NCI-H774 (cell line): Measurements from ENCODE around the gene POU2AF2.
"Not testable (repeated sequence)": the region's sequence is repeated elsewhere in the genome, so short reads cannot be mapped to it uniquely, and the experiment has no call there.

ENCODE experiments used
- DNase-seq: peaks from one replicate; lab custom pipeline; 2025; lab: John Stamatoyannopoulos, UW

POU2AF2 gene, protein sequence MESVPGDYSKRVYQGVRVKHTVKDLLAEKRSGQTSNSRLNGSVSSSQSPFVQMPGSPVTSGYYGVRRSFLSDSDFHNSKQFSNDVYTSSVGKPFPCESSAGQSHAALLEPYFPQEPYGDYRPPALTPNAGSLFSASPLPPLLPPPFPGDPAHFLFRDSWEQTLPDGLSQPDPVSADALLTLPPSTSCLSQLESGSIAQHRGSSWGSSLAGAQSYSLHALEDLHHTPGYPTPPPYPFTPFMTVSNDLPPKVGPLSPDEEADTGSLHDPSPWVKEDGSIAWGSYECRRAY

DNA sequence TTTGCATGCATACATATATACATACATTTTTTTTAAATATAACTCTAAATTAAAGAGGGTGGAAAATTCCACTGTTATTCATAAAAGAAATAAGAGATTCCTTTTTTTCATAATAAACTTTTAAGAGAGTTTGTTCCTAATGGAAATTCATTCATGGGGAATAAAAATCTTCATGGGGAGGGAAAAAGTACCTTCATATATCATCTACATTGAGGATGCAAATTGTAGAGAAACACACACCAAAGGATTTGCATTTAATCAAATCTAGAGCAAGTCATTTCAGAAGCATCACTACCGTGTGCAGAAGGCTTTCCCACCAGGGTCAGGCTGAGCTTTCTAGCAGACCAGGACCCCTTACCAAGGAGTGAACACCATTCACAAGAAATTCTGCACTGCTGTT lies at the start of gene POU2AF2:
Gene POU2AF2, plus strand, starts transcription at position 301 of the 400 bp plus-strand sequence. CDS start 129 bp downstream, outside the sequence.
- DNase-seq = no peak

DNA sequence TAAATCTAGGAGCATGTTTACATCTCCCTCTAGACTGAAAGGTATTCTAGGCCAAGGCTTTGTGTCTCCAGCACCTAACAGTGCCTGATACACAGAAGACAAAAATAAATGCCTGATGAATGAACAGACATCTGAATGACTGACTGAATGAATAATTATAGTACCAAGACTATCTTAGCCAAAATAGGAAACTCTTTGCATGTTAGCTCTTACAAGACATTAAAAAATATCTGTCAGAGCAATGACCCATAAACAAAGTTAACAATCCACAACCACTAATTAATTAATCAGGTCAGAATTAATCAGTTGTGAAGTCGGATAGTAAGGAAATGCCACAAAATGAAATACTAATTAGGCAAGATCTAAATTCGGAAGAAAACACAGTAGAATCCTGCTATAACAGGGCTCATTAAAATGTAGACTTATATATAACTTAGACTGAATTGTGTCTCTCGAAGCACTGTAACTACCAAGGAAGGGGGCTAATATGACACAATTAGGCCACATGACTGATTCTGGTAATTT lies 45.5 kb upstream of the POU2AF2 start:
- DNase-seq = no peak

DNA sequence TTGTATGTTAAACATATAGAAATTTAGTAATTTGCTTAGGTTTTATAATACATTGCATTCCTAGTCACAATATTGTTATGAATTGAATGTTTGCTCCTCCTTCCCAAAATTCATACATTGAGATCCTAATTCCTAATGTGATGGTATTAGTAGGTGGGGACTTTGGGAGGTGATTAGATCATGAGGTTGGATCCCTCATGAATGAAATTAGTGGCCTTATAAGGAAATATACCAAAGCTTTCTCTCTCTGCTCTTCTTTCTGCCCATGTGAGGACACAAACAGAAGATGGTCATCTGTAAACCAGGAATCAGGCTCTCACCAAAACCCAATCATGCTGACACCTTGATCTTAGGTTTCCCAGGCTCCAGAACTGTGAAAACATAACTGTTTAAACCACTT lies 41.3 kb upstream of the POU2AF2 start:
- no peak for DNase-seq

DNA sequence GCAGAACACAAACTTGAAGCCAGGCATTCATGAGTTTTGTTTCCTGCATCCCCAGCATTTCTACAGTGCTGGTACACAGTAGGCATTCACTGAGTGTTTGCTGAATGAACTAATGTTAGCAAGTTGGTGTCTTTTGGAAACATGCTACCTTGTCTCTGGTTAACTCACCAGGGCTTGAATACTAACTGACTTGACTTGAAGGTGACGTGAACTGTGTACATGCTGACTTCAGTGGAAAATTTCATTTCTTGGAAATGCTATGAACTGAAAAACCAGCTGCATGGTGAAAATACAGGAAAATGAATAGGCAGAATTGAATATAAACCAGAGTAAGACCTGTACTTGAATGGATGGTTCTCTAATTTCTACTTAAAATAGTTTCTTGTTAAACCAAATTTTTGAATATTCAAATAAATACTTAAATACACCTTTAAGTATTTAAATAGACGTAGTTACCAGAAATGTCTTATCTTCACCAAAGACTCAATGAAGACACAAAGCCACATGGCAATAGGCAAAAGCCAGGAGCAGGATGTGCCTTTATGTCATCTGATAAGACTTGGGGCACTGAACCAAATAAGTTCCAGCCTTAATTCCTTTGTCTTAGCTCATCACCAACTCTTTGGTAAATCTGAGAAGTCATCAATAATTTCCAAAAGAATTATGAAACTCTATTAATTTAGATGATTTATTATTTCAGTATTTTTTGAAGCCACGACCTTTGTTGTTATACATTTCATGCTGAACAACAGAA lies 39.7 kb upstream of the POU2AF2 start:
- no peak for DNase-seq

DNA sequence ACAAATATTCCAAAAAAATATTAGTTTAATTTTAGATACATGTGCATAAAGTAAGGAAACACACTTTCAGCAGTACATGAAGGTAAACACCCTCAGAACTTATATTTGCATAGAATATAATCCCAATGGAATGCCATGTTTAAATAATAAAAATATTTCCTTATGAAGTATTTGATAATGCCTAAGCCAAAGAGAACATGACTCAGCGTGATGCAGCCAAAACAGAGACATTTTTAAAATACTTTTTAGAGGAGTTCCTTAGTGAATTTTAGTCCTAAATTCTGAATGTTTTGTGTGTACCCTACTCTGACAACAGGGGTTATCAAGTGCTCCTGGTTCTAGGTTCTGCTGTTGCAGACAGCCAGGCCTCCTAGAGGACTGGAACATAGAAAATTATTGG lies 39.1 kb upstream of the POU2AF2 start:
- no peak for DNase-seq

DNA sequence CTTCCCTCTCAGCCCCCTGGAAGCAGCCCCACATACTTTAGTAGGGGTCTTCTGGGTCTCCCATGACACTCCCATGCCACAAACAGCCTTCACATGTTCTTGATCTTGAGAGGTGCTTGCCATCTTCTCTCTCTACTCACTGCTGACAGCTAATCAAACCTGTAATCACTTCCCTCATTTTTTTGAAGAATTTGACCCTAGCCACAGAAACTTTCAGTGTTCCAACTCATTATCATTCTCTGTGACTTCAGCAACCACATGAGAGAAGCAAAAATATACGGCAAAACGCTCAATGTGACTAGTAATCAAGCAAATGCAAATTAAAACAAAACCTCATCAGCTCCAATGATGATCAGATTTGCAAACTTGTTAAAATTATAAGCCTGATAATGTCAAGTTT lies 38.3 kb upstream of the POU2AF2 start:
- no peak for DNase-seq

DNA sequence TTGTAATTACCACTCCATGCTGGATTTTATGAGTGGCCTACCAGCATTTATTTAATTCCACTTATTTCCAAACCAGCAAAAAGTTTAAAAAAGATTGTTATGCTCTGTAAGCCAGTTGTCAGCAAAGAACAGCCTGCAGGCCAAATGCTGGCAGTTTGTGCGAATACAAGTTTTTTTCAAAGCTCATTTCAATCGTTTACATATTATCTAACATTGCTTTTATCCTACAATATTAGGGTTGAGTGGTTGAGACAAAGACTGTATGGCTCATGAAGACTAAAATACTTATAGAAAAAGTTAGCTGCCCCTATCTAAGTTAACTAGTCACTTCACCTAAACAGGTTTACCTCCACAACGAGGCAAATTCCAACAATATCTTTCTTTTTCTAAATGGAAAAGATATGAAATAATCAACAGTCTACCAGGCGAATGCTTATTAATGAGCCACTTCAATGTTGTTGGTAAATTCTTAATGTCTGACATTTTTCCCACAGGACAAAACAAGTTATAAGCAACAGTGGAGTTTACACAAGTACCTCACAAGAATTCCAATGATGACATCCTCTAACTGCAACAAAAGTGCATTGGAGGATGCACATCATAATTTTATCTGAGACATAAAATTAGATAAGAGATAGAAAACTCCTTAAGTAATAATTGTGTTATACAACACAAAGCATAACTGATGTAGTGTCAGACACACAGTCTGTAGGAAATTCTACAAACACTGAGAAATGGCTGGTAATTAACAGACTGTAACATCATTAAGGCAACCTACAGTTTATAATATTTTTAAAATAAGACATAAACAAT lies 35.8 kb upstream of the POU2AF2 start:
- no peak for DNase-seq

DNA sequence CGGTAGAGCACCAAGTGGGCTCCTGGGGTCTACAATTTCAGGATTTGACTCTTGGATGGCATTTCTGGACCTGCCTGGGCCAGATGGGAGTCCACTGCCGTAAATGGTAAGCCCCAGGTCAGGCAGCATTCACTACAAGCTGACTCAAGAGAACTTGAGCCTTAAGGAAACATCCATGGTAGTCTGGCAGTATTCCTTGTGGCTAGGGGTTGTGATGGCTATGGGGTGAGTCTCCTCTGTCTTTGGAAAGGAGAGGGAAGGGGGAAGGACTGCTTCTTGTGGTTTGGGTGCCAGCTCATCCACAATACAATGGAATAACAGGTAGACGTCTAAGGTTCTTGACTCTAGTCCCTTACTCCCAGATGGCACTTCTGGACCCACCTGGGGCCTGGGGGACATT lies 32.3 kb upstream of the POU2AF2 start:
- DNase-seq = no peak

DNA sequence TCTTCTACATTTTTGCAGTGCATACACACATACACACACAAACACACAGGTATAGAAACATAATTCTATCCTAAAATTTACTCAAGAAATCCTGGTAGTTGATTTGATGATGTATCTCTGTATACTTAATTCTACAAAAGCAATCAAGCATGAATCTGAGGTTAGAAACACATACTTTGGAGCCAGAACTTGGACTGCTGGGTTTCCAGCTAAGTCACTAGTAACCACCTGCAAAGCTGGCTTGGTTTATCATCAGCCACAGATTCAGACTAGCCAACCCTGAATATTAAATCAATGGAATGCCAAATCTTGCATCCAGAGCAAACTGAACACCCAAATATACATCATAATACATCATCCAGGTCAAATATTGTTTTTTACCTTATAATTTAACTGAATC lies 24.8 kb upstream of the POU2AF2 start:
- DNase-seq = no peak

DNA sequence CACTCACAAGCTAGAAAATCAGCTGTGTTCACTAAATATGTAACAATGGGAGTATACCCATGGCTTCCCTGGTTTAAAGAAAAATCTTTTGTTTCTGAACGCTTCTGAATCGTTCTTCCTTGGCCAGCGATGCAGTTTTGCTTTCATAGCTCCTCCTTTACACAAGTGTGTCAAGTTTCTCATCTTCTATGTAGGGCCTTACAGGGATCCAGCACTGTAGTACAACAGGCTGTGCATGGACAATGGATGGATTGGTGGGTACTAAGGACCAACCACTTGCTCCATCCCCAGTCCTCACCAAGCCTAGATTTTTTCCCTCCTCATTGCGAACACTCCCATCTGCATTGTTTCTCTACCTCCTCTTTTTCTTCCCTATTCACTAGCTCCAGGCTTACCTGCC lies 24.3 kb upstream of the POU2AF2 start:
- no peak for DNase-seq

DNA sequence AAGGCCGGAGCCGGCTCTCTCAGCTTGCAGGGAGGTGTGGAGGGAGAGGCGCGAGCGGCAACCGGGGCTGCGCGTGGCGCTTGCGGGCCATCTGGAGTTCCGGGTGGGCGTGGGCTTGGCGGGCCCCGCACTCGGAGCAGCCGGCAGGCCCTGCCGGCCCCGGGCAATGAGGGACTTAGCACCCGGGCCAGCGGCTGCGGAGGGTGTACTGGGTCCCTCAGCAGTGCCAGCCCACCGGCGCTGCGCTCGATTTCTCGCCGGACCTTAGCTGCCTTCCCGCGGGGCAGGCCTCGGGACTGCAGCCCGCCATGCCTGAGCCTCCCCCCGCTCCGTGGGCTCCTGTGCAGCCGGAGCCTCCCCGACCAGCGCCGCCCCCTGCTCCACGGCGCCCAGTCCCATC lies 23.6 kb upstream of the POU2AF2 start:
- not testable (repeated sequence) for DNase-seq

DNA sequence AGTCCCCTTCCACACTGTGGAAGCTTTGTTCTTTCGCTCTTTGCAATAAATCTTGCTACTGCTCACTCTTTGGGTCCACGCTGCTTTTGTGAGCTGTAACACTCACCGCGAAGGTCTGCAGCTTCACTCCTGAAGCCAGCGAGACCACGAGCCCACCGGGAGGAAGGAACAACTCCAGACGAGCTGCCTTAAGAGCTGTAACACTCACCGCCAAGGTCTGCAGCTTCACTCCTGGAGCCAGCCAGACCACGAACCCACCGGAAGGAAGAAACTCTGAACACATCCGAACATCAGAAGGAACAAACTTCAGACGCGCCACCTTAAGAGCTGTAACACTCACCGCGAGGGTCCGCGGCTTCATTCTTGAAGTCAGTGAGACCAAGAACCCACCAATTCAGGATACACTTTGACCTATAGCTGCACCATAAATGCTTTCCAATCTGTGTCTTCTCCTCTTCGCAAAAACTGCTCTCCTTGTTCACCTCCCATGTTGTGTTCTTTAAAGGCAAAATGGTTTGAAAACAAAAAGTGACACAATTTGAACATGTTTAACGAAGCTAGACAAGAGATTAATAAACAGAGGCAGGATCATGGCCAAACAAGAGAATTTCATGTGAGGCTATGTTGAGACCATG lies 22.6 kb upstream of the POU2AF2 start:
- DNase-seq = not testable (repeated sequence)

DNA sequence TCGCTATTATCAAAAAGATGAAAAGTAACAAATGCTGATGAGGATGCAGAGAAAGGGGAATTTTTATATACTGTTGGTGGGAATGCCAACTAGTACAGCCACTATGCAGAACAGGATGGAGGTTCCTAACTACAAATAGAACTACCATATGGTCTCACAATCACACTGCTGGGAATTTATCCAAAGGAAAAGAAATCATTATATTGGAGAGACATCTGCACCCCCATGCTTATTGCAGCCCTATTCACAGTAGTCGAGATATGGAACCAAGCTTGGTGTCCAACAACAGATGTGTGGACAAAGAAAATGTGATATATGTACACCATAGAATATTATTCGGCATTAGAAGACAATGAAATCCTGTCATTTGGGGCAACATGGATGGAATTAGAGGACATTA lies 19.6 kb upstream of the POU2AF2 start:
- DNase-seq = no peak

DNA sequence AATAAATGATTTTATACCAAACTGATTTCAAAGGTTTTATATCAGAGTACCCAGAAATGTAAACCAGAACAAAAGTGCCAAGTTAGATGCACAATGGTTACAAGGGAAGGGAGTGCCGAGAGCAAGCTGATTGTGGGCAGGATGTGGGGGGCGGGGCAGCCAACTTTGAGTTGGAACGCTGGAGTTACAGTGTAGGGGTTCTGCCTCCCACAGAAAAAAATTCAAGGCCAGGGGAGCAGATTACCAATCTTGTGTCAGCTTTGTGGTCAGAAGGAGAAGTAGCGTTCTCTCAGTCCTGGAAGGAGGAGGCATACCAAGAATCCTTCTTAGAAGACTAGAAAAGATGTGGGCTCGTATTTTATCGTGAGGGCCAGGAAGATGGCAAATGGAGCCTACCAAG lies 15.9 kb upstream of the POU2AF2 start:
- no peak for DNase-seq

DNA sequence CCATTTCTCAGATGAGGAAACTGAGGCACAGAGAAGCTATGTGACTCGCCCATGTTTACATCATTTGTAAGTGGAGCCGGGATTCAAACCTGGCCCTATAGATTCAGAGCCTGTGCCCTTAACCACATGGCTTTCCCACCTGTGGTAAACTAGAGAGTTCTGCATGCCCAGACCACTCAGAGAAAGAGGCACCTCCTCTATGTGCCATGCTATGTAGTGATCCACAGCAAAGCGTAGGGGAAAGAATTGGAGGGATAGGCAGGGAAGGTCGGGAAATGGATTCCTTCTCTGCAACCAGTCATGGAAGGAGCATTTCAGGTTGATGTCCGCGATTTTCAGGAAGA lies 15.4 kb upstream of the POU2AF2 start:
- no peak for DNase-seq

DNA sequence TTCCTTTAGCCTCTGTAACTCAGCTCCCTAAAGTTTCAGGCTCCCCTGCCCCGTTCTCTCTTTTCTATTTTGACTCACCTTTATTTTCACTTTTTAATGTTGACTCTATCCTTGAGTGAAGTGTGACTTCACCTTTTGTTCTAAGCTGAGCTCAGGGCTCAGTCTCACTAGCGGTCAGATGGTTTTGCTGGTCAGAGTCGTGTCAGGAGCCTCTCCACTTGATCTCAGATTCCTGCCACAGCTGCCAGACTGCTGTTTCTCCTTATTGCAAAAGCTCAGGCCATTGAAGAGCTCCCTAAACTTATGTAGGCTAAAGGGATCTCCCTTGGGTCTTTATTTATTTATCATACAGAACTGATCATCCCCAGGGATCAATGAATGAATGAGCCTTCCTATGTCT lies 13.7 kb upstream of the POU2AF2 start:
- DNase-seq = no peak

DNA sequence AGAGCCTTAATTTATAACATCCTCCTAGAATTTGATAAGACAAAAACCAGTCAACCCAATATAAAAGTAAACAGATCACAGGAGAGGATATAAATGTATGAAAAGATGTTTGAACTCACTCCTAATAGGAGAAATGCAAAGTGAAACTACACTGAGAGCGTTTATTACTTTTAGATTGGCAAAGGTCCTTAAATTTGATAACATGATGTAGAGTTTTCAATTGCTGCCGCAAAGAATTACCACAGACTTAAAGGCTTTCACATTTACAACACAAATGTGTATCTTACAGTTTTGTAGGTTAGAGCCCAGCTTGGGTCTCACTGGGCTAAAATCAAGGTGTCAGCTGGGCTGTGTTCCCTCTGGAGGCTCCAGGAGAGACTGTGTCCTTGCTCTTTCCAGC lies 9.1 kb upstream of the POU2AF2 start:
- no peak for DNase-seq

DNA sequence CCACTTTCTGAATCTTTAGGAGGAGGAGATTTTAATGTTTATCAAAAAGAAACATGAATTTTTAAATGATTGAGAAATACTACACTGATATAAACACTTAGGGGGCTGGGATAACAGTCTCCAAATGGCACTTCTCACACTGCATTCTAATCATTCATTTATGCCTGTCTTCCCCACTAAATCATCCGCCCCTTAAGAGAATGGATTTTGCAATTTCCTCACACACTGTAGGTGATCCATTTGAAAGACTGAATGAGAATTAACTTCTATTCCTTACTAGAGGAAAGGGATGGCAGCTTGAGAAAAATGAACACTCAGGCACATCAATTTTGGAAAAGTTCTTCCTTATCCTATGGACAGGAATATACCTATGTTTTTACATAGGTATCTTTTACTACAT lies 7.6 kb upstream of the POU2AF2 start:
- no peak for DNase-seq

DNA sequence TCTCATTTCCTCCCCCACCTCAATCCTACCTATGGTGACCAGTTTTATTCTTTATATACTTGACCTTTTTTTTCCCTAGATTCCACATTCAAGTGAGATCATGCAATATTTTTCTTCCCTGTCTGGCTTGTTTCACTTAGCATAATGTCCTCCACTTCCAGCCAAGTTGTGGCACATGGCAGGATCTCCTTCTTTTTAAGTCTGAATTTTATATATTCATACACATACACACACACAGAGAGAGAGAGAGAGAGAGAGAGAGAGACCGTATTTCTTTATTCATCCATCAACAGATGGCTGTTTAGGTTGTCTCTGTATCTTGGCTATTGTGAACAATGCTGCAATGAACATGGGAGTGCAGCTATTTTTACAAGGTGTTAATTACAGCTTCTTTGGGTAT lies 1.4 kb downstream of the POU2AF2 start:
- no peak for DNase-seq

DNA sequence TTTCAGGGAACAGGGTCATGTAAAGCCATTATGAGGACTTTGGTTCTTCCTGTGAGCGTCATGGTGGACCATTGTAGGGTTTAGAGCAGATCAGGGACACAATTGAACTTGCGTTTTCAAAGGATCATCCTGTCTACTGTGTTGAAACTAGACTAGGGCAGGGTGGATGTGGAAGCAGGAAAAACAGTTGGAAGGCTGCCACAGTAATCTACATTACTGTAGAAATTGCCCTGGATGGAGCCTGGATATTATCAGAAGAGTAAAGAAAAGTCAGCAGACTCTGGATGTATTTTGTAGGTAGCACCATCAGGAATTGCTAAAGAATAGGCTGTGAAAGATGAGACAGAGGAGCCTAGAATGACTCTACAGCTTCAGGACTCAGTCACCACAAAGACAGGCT lies 5.4 kb downstream of the POU2AF2 start:
- no peak for DNase-seq

DNA sequence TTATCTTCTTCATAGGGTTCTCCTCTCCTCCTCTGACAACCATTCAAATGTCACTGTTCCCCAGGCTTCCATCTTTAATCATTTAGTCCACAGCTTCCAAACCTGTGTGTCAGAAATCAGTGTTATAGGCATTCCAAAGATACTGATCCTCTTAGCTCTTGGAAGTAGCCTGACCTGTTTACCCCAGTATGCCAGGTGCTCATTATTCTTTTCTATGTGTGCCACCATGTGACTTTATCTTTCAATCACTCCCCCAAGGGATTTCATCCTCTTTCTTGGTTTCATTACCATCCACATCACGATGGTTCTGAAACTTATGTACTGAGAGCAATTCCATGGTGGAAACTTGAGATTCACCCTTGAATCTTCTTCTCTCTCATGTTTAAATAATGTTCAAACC lies 7.6 kb downstream of the POU2AF2 start:
- DNase-seq = no peak

DNA sequence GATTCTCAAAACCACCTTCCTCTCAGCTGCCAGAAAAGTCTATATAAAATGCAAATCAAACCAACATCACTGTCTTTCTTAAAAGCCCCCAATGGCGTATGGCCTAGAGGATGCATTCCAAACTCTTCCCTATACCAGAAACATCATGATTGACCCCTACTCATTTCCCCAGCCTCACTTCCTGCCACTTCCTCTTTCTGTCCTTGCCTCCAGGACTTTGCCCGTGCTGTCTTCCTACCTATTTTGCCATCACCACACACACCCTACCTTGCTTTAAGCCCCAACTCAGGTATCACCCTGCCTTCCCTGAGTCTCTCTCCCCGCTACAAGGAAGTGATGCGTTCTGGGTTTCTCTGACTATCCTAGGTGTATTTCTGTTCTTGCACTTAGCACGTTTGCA lies 8.1 kb downstream of the POU2AF2 start:
- DNase-seq = no peak
